ENCODE results near the gene TMEM108.
A peak's percentile ranks its signal among the peaks of the same experiment; 100 is the strongest.
"Not testable (repeated sequence)": the region's sequence is repeated elsewhere in the genome, so short reads cannot be mapped to it uniquely, and the experiment has no call there.

The TMEM108 gene

DNA sequence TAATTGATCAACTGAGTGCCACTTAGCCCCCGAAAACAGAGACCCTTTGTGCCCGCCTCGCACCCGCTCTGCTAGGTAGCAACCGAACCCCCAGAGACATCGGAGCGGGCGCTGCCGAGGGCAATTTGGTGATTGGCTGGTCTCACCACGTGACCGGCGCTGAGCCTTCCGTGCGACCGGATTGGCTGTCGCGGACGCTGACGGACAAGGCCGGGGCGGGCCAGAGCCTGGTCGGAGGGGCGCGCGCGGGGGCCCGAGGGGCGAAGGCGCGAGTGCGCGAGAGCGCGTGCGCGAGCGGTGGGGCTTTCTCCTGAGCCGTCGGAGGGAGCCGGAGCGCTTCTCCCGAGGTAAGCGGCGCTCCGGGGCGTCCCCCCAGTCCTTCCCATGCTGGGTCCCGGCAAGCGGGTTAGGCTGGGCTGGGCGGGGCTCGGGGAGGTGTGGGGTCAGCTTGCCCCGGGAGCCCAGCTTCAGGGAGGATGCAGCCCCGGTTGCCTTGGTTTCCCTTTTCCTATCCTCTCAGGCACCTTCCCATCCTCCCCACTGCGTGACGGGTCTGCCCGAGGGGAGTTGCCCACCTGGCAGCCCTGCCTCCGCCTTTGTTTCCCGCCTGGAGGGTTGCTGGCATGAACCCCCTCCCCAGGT lies at the start of gene TMEM108:
Gene TMEM108, plus strand, starts transcription at position 303 of the 642 bp plus-strand sequence.
- DNase-seq (ENCODE audit: insufficient read length, low spot score) (no peak), FAIRE-seq (no peak)

DNA sequence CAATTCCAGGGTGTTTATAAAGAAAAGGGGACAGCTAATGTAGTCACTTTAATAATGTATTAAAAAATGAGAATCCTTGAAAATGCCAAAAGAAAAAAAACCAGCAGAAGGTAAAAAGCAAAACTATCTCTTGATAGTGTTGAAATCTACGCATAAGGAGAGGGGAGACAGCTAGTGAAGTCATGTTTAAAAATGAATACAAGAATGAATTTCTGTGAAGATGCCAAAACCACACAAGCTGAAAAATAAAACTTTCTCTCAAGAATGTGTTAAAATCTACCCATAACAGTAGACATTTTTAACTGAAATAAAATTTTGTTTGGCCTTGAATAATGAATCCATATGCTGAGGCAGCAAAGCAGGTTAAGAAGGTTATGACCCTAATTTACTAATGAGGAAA lies 42.2 kb upstream of the TMEM108 start:
- FAIRE-seq (no peak), DNase-seq (ENCODE audit: insufficient read length, low spot score) (no peak)

DNA sequence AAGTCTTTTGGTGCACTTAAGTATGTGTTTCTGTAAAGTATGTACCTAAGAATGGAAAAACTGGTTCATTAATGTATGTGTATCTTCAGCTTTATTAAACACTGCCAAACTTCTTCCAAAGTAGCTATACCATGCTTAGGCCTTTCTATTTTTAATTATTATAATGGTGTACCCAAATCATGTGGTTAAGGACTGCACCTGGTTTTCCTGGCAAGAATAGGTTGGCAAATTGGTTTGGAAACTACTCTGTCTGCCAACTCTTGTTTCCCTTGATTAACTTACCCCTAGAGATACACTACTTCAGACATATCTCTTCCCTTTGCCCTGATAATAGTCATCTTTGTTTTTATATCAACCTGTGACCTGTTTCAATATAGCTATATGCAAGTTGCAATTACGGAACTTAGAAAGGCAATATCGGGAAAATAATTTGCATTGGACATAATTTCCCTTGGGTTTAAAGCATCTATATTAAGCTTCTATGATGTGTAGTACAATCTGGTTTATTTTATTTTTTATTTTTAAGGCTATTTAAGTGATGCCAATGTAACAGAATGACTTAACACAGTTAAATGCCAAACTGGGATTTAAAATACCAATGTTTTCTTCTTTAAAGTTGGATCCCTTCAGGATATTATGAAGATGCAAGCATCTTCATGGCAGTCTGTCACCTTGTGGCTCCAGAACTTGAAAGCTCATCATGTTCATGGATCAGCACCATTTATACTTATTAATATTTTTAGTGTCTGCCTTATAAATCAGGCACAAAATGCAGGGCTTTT lies 40.6 kb upstream of the TMEM108 start:
- no peak for DNase-seq (ENCODE audit: insufficient read length, low spot score)
- FAIRE-seq: no peak

DNA sequence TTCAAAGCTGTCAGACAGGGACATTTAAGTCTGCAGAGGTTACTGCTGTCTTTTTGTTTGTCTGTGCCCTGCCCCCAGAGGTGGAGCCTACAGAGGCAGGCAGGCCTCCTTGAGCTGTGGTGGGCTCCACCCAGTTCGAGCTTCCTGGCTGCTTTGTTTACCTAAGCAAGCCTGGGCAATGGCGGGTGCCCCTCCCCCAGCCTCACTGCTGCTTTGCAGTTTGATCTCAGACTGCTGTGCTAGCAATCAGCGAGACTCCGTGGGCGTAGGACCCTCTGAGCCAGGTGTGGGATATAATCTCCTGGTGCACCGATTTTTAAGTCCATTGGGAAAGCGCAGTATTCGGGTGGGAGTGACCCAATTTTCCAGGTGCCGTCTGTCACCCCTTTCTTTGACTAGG lies 33.2 kb upstream of the TMEM108 start:
- not testable (repeated sequence) for FAIRE-seq; DNase-seq (ENCODE audit: insufficient read length, low spot score)

DNA sequence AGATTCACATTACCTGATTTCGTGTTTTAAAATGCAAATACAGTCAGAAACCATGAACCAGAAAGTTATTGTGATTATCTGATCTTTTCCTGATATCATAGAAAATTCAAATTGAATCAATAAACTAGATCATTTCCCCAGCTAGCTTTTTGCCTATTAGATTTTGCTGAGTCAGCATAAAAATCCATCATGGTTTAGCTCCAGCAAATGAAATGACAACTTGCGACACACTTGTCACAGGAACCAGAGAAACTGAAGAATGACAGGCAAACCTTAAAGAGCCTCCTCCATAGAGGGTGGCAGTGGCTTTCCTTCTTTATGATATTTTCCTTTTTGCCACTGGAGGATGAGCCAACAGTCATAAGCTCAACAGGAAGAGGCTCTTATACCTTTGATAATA lies 30.6 kb upstream of the TMEM108 start:
- FAIRE-seq: no peak
- no peak for DNase-seq (ENCODE audit: insufficient read length, low spot score)

DNA sequence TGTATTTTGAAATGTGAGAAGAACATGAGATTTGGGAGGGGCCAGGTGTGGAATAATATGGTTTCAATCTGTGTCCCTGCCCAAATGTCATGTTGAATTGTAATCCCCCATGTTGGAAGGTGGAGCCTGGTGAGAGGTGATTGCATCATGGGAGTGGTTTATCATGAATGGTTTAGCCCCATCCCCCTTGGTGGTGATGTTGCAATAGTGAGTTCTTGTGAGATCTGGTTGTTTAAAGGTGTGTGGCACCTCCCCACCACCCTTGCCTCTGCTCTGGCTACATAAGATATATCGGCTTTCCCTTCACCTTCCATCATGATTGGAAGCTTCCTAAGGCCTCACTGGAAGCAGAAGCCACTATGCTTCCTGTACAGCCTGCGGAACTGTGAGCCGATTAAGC lies 23.9 kb upstream of the TMEM108 start:
- FAIRE-seq (no peak), DNase-seq (ENCODE audit: insufficient read length, low spot score) (no peak)

DNA sequence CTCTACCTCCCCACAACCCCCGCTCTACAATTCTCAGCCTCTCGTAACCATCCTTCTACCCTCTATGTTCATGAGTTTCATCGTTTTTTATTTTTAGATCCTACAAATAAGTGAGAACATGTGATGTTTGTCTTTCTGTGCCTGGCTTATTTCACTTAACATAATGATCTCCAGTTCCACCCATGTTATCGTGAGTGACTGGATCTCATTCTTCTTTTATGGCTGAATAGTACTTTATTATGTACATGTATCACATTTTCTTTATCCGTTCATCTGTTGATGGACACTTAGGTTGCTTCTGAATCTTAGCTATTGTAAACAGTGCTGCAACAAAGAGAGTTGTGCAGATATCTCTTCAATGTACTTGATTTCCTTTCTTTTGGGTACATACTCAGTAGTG lies 22.6 kb upstream of the TMEM108 start:
- not testable (repeated sequence) for FAIRE-seq; DNase-seq (ENCODE audit: insufficient read length, low spot score)

DNA sequence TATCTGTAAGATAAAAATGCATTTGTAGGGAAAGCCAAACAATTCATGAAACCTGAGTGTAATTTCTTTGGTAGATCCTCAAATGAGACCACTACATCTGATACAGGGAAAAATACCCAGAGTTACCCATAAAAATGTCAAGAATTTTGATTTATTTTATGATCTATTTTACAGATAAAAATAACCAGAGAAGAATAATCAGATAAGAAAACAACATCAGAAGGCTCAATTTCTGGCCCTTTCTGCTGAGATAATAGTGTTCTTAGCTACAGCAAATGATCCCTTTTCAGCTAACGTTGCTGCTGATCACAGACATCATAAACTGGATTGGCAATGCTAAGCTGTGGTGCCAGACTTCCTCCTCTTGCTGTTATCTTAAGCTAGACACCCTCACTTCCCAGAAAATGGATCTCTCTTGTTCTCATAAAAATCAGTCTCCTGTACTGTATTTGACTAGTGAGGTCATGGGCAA lies 21.3 kb upstream of the TMEM108 start:
- DNase-seq (ENCODE audit: insufficient read length, low spot score): no peak
- no peak for FAIRE-seq

DNA sequence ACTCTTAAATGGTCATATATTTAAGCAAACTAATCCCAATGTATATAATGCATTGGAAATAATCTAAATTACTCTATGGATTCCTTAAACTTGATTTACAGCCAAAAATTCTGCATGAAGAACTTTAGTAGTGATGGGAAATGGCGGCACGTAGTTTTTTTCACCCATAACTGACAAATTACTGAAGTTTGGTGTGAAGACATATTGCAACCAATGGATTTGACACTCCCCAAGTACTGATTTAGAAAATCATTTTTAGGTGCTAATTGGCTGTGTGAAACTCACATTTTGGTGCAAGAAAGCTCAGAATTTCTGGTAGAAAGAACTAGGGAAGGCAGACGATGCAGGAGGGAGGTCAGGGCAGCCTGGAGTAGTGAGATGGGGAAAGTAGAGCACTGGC lies 19.3 kb upstream of the TMEM108 start:
- FAIRE-seq (no peak), DNase-seq (ENCODE audit: insufficient read length, low spot score) (no peak)

DNA sequence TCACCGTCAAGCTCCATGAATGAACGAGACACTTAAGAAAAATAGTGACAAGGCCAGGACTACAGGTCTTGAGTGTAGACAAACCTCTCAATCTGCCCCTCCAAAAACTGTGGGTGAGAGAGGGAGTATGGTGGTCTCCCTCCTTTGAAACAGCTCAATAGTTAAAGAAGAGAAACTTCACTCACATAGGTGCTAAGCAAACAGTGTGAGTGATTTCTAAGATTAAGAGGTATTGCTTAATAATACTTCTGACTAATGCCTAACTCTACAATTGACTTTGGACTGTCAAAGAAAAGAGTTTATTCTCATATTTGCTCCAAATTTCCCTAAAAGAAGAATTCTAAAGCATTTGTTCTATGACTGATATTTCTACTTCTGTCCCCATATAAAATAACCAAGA lies 17.0 kb upstream of the TMEM108 start:
- FAIRE-seq: no peak
- DNase-seq (ENCODE audit: insufficient read length, low spot score): no peak

DNA sequence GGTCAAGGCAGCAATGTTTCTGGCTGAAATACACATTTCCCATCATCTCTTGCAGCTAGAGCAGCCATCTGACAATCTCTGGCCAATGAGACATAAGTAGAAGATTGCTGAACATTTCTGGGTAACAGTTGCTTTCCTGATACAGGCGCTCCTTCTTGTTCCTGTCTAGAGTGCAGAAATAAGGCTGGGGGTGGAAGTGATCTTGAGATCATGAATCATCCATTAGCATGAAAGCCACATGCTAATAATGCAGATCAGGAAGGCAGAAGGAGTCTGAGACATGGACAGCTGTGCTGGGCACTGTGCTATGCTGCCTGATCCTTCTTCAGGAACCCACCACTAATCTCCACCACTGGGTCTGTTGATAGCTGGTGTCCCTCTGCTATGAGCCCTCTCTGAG lies 14.8 kb upstream of the TMEM108 start:
- no peak for DNase-seq (ENCODE audit: insufficient read length, low spot score)

DNA sequence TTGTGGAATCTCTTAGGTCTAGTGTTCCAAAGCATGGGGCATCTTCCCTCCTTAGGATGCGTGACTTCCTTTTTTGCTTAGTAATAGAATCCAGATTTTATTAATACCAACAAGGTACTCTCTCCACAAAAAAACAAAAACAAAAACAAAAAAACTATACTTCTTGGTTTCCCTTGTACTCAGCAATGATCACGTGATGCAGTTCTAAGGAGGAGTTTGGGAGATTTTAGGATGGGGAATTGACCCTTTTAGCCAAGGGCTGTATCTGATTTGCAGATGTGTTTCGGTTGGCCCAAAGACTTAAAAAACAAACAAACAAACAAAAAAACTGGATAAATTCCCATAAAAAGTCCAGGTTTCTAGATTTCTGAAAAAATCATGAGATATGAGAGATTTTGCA lies 12.6 kb upstream of the TMEM108 start:
- FAIRE-seq: no peak
- no peak for DNase-seq (ENCODE audit: insufficient read length, low spot score)

More for the DNA sequence above, 14.8 kb upstream of the TMEM108 start:
- no peak for FAIRE-seq

DNA sequence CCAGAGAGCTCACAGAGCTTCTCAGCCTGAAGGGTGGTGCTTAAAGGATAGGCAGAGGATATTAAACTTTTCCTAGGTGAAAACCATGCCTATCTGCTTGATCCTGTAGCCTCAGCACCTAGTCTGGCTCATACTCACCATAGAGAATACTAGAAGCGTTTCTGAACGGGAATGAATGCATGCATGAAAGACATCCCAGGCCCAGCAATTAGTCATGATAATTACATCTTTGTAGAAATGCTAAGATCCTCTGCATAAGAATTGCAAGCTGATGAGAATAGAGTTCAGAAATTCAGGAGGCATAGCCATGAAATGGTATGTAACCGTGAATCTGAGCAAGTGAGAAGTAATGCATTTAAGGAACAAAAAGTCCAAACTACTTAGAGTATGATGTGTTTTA lies 5.9 kb upstream of the TMEM108 start:
- no peak for DNase-seq (ENCODE audit: insufficient read length, low spot score)
- no peak for FAIRE-seq

DNA sequence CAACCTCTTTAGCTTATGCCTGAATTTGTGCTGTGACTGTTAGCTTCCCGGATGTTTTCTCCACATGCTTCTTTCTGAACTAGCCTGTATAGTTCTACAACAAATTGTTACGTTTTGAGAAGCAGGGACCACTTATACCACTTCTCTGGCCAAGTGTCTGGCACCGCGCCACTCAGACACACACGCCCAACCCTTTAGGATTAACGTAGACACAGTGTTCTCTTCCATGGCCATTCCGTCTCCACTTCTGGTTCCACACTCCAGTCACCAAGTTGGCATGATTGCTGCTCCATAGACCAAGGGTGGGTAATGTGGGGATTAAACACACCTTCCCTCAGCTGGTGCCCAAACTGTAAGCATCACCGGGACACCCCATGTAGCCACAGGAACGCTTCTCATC lies 755 bp upstream of the TMEM108 start:
- FAIRE-seq (no peak), DNase-seq (ENCODE audit: insufficient read length, low spot score) (no peak)

DNA sequence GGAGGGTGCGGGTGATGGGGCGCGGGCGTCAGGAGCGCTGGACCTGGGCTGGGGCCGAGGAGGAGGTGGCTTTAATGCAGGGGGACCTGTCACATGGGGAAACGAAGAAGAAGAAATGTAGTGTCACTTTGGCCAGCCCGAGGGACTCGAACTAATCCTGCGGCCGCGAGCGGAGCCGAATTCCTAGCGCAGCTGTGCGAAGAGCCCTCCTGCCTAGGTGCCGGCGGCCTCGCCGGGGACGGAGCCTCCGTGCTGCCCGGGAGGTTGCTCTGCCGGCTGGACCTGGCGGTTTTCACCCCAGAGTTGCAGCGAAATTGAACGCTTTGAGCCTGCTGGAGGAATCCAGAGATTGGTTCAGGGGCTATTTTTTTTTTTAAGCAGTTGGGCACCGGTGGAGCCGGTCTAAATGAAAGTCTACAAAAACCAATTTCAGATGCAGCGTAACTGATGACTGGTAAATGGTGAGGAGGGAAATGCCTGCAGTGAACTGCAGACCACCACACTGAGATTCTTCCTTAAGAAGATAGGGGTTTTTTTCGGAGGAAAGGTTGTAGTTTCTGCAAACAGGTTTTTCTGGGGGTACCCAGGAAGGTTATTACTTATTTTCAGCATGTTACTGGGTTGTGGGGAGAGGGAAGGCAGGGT lies 662 bp downstream of the TMEM108 start:
- DNase-seq (ENCODE audit: insufficient read length, low spot score): no peak
- no peak for FAIRE-seq

DNA sequence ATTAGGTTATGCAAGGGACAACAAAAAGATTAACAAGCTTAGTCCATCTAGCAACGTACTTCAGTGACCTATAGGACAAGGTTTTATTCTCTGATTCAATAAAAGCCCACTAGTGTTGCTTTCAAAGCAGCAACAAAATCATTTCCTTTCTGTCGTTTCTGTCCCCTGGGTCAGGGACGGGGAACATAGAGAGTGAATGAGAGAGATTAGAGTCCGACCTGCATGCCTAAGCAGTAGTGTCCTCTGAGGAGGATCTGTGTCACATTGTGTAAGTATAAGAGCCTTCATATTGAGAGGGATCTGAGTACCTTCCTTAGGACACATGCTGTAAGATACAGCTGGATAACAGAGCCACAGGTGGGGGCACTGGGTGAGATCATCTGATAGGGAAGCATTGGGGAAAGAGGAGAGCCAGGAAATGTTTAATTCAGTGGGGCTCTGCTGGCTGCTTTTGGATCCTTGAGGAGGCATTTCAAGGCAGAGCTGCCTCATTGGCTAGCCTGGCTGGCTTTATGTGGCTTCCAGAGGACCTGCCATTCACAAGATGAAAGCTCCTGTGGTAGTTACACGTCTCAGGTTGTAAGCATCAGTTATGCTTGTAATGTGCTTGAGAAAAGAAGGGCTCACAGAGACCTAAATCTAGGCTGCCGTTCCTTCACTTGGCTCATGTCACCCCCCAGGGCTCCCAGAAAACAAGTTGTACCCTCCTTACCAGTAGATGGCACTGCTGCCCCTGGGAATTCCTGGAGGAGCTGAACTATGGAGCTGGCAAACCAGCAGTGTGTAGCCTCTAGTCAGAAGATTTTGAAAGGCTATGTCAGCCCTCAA lies 2.7 kb downstream of the TMEM108 start:
- DNase-seq (ENCODE audit: insufficient read length, low spot score): peak; percentile 39
- peak; percentile 55 for FAIRE-seq

DNA sequence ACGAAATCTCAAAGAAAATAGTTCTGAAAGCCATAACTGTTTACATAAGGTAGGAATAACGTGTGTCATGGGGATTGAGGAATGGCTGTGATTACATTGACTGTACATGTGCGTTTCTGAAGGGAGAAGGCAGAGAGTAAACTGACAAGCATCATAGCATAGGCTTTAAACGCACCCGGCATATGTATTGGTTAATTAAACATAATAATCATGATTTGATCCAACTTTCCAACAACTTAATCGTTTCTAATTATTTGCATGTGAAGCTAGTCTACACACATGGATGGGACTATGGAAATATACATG lies 3.3 kb downstream of the TMEM108 start:
- FAIRE-seq (no peak), DNase-seq (ENCODE audit: insufficient read length, low spot score) (no peak)

DNA sequence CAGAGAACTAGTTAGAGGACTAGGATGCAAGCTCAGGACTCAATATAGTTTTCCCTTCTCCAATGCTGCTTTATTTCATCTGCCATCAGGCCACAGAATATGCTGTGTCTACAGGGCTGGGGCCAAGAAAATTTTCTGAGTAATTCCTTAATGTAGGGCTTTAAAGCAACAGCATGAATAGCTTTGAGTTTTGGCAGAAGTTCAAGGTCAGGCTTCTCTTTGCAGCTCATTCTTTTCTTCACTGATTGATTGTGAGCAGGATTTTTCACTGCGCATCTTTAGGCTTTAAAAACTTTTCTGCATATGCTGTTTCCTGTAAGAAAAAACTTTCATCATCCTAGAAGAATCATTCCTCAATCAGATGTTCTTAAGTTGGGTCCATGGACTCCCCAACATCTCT lies 4.6 kb downstream of the TMEM108 start:
- no peak for DNase-seq (ENCODE audit: insufficient read length, low spot score)
- FAIRE-seq: no peak

DNA sequence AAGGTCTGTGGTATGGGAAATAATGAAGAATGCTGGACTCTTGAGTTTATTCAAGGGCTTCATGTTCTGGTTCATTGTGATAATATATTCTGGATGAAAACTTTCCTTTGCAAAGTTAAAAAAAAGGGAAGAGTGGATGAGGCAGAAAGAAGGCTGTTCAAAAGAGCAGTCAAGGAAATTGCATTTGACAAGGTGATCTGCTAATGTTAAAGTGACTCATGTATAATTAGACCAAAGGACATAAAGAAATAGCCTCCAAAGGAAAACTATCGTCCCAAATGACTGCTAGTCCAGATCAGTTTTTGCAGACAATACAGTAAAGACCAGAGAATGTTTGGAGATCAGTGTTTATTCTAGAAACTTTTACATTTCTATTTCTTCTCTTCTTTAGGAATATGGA lies 9.8 kb downstream of the TMEM108 start:
- FAIRE-seq (no peak), DNase-seq (ENCODE audit: insufficient read length, low spot score) (no peak)

DNA sequence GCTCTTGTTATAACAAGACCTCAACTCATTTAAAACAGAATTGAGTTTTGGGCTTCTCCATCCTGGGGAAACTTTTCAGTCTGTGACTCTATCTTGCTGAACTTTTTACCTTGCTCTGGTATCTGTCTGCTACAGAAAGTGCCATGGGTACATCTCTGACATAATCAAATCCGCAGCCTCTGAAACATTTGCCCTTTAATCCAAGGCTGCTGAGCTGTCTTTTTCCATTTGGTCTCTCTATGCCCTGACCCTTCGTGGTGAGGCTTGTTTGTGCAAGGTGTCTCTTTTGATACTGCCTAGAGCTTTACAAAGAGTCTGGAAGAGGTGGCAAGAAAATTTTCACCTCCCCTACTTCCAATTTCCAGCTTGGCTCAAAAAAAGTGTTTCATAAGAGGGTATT lies 11.3 kb downstream of the TMEM108 start:
- FAIRE-seq (no peak), DNase-seq (ENCODE audit: insufficient read length, low spot score) (no peak)

DNA sequence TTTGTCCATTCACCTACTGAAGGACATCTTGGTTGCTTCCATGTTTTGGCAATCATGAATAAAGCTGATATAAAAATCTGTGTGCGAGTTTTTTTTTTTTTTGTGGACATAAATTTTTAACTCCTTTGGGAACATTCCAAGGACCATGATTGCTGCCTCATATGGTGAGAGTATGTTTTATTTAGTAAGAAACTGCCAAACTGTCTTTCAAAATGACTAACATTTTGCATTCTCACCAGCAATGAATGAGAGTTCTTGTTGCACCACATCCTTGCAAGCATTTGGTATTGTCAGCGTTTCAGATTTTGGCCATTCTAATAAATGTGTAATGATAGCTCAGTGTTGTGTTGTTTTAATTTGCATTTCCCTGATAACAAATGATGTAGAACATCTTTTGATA lies 12.7 kb downstream of the TMEM108 start:
- no peak for FAIRE-seq
- DNase-seq (ENCODE audit: insufficient read length, low spot score): no peak
